Measurements from ENCODE around the gene LGR4. TPM values are rescaled to one million over a fixed set of nuclear protein-coding genes. Genes with fewer than 3 reads are reported as not detected.
"Not testable (repeated sequence)": the region's sequence is repeated elsewhere in the genome, so short reads cannot be mapped to it uniquely, and the experiment has no call there.

Gene LGR4
- total and polyA plus RNA-seq, 2 of the 13 experiments (the other 11 are each of a cell fraction or from before 2014, with no cell fraction given), result 42.1 to 68.7 TPM

DNA sequence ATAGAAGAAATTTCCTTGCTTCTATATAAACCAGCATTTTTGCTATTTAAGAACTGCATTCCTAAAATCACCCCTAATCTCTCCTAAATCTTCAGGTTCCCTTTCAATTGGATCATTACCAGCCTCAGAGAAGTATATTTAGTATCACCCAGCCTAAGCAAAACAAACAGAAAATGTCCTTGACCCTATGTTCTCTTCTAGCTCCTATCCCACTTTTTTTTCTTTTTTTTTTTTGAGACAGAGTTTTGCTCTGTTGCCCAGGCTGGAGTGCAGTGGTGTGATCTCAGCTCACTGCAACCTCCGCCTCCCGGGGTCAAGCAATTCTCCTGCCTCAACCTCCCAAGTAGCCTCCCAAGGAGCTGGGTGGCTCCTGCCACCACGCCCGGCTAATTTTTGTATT is 137.8 kb downstream of the LGR4 start (continued):
- TF ChIP-seq, protein P1, sequence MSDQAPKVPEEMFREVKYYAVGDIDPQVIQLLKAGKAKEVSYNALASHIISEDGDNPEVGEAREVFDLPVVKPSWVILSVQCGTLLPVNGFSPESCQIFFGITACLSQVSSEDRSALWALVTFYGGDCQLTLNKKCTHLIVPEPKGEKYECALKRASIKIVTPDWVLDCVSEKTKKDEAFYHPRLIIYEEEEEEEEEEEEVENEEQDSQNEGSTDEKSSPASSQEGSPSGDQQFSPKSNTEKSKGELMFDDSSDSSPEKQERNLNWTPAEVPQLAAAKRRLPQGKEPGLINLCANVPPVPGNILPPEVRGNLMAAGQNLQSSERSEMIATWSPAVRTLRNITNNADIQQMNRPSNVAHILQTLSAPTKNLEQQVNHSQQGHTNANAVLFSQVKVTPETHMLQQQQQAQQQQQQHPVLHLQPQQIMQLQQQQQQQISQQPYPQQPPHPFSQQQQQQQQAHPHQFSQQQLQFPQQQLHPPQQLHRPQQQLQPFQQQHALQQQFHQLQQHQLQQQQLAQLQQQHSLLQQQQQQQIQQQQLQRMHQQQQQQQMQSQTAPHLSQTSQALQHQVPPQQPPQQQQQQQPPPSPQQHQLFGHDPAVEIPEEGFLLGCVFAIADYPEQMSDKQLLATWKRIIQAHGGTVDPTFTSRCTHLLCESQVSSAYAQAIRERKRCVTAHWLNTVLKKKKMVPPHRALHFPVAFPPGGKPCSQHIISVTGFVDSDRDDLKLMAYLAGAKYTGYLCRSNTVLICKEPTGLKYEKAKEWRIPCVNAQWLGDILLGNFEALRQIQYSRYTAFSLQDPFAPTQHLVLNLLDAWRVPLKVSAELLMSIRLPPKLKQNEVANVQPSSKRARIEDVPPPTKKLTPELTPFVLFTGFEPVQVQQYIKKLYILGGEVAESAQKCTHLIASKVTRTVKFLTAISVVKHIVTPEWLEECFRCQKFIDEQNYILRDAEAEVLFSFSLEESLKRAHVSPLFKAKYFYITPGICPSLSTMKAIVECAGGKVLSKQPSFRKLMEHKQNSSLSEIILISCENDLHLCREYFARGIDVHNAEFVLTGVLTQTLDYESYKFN (CRISPR knock-in tag; conservative IDR thresholded peaks at IDR 0.05), result peak; percentile 72; the same call in 1 of the 2 replicates
- TF ChIP-seq NR2F1 (CRISPR knock-in tag; IDR thresholded peaks at IDR 0.05) (peak; percentile 45 to 59; a peak in 2 of 4 replicates), ZNF121 (CRISPR knock-in tag; IDR thresholded peaks at IDR 0.05) (peak; percentile 65), NFIC (IDR thresholded peaks at IDR 0.05; ENCODE audit: low read length) (peak; percentile 34; the same call in 1 of the 2 replicates), HMG20A (CRISPR knock-in tag; IDR thresholded peaks at IDR 0.05; ENCODE audit: borderline replicate concordance) (peak; percentile 44; the same call in 1 of the 2 replicates), MED1 (CRISPR knock-in tag; IDR thresholded peaks at IDR 0.05) (0 out of 2 replicates have a peak, but pooled peaks have one; percentile 21), NR2C2 (CRISPR knock-in tag; IDR thresholded peaks at IDR 0.05; ENCODE audit: borderline replicate concordance) (peak; percentile 59; the same call in 1 of the 2 replicates), EP300 (IDR thresholded peaks at IDR 0.05; ENCODE audit: low read depth in 2 of 2, low read length in 2 of 2) (peak in 1 of 2 experiments; percentile 36; a peak in 1 of 4 replicates), LCORL (IDR thresholded peaks at IDR 0.05) (peak; percentile 58), LCORL (CRISPR knock-in tag; IDR thresholded peaks at IDR 0.05) (peak; percentile 54; the same call in 1 of the 2 replicates)
- TF ChIP-seq, protein P2, sequence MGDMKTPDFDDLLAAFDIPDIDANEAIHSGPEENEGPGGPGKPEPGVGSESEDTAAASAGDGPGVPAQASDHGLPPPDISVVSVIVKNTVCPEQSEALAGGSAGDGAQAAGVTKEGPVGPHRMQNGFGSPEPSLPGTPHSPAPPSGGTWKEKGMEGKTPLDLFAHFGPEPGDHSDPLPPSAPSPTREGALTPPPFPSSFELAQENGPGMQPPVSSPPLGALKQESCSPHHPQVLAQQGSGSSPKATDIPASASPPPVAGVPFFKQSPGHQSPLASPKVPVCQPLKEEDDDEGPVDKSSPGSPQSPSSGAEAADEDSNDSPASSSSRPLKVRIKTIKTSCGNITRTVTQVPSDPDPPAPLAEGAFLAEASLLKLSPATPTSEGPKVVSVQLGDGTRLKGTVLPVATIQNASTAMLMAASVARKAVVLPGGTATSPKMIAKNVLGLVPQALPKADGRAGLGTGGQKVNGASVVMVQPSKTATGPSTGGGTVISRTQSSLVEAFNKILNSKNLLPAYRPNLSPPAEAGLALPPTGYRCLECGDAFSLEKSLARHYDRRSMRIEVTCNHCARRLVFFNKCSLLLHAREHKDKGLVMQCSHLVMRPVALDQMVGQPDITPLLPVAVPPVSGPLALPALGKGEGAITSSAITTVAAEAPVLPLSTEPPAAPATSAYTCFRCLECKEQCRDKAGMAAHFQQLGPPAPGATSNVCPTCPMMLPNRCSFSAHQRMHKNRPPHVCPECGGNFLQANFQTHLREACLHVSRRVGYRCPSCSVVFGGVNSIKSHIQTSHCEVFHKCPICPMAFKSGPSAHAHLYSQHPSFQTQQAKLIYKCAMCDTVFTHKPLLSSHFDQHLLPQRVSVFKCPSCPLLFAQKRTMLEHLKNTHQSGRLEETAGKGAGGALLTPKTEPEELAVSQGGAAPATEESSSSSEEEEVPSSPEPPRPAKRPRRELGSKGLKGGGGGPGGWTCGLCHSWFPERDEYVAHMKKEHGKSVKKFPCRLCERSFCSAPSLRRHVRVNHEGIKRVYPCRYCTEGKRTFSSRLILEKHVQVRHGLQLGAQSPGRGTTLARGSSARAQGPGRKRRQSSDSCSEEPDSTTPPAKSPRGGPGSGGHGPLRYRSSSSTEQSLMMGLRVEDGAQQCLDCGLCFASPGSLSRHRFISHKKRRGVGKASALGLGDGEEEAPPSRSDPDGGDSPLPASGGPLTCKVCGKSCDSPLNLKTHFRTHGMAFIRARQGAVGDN (CRISPR knock-in tag; IDR thresholded peaks at IDR 0.05), result peak; percentile 45
- TF ChIP-seq, protein P3, sequence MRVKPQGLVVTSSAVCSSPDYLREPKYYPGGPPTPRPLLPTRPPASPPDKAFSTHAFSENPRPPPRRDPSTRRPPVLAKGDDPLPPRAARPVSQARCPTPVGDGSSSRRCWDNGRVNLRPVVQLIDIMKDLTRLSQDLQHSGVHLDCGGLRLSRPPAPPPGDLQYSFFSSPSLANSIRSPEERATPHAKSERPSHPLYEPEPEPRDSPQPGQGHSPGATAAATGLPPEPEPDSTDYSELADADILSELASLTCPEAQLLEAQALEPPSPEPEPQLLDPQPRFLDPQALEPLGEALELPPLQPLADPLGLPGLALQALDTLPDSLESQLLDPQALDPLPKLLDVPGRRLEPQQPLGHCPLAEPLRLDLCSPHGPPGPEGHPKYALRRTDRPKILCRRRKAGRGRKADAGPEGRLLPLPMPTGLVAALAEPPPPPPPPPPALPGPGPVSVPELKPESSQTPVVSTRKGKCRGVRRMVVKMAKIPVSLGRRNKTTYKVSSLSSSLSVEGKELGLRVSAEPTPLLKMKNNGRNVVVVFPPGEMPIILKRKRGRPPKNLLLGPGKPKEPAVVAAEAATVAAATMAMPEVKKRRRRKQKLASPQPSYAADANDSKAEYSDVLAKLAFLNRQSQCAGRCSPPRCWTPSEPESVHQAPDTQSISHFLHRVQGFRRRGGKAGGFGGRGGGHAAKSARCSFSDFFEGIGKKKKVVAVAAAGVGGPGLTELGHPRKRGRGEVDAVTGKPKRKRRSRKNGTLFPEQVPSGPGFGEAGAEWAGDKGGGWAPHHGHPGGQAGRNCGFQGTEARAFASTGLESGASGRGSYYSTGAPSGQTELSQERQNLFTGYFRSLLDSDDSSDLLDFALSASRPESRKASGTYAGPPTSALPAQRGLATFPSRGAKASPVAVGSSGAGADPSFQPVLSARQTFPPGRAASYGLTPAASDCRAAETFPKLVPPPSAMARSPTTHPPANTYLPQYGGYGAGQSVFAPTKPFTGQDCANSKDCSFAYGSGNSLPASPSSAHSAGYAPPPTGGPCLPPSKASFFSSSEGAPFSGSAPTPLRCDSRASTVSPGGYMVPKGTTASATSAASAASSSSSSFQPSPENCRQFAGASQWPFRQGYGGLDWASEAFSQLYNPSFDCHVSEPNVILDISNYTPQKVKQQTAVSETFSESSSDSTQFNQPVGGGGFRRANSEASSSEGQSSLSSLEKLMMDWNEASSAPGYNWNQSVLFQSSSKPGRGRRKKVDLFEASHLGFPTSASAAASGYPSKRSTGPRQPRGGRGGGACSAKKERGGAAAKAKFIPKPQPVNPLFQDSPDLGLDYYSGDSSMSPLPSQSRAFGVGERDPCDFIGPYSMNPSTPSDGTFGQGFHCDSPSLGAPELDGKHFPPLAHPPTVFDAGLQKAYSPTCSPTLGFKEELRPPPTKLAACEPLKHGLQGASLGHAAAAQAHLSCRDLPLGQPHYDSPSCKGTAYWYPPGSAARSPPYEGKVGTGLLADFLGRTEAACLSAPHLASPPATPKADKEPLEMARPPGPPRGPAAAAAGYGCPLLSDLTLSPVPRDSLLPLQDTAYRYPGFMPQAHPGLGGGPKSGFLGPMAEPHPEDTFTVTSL (CRISPR knock-in tag; IDR thresholded peaks at IDR 0.05; ENCODE audit: borderline replicate concordance), result peak; percentile 80; the same call in 1 of the 2 replicates
- TF ChIP-seq, protein P4, sequence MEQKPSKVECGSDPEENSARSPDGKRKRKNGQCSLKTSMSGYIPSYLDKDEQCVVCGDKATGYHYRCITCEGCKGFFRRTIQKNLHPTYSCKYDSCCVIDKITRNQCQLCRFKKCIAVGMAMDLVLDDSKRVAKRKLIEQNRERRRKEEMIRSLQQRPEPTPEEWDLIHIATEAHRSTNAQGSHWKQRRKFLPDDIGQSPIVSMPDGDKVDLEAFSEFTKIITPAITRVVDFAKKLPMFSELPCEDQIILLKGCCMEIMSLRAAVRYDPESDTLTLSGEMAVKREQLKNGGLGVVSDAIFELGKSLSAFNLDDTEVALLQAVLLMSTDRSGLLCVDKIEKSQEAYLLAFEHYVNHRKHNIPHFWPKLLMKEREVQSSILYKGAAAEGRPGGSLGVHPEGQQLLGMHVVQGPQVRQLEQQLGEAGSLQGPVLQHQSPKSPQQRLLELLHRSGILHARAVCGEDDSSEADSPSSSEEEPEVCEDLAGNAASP (CRISPR knock-in tag; IDR thresholded peaks at IDR 0.05; ENCODE audit: borderline replicate concordance), result peak; percentile 78; the same call in 1 of the 2 replicates
- not testable (repeated sequence) for TF ChIP-seq EP300 (CRISPR knock-in tag; IDR thresholded peaks at IDR 0.05; ENCODE audit: borderline replicate concordance)

Measured in HepG2 (cell line).